Caco-2 (cell line): ENCODE measurements around the gene MCM10. TPM values are rescaled to one million over a fixed set of nuclear protein-coding genes. Genes with fewer than 3 reads are reported as not detected.
"Not testable (repeated sequence)": the region's sequence is repeated elsewhere in the genome, so short reads cannot be mapped to it uniquely, and the experiment has no call there.

Source experiments
- BruUV-seq: library from RNA; stranded (reverse); fragments of 400-500 nt; replicated peaks from 2 replicates; lab custom pipeline; 2021; lab: Mats Ljungman, UMichigan
- CTCF ChIA-PET: fragments of 300-600 bp; sonication (Branson Sonifier 250); formaldehyde crosslinking; loops from one replicate; lab custom pipeline; 2022; ENCODE audit warnings: antibody characterized with exemption; lab: Charles Lee
- POLR2A ChIA-PET: fragments of 300-600 bp; sonication (Branson Sonifier 250); formaldehyde crosslinking; loops from one replicate; lab custom pipeline; 2022; ENCODE audit warnings: antibody characterized with exemption; lab: Charles Lee
- DNase-seq, 2 experiments: peaks; one replicate each; pipeline versions ENCODE4 v3.0.0 to v3.0.0-alpha.2; 2020 to 2022
- H3K27me3 ChIP-seq: replicated peaks from 2 replicates; pipeline ENCODE4 v1.6.0; 2011; ENCODE audit warnings: low read length; ENCODE audit not compliant: control insufficient read depth, insufficient read depth
- H3K36me3 ChIP-seq: 2 replicates; pipeline ENCODE4 v1.5.1; 2011; ENCODE audit warnings: low read length; ENCODE audit not compliant: control insufficient read depth, insufficient read depth
- H3K4me1 ChIP-seq: fragments of 250-450 bp; sonication (Bioruptor Pico); 2 replicates; pipeline ENCODE4 v1.5.1; 2020; ENCODE audit warnings: mild to moderate bottlenecking
- H3K4me3 ChIP-seq: 2 replicates; pipeline ENCODE4 v1.5.1; 2011; ENCODE audit warnings: low read depth, mild to moderate bottlenecking, control low read depth, low read length
- H3K9me3 ChIP-seq: fragments of 250-450 bp; sonication (Bioruptor Pico); 2 replicates; pipeline ENCODE4 v1.5.1; 2020; ENCODE audit warnings: mild to moderate bottlenecking, moderate library complexity
- H3K27ac Mint-ChIP-seq: one replicate; pipeline ENCODE4 v1.8.0; 2022; ENCODE audit warnings: mixed read lengths; ENCODE audit not compliant: unreplicated experiment
- H3K27me3 Mint-ChIP-seq: one replicate; pipeline ENCODE4 v1.8.0; 2022; ENCODE audit warnings: mixed read lengths; ENCODE audit not compliant: insufficient read depth, unreplicated experiment
- H3K36me3 Mint-ChIP-seq: one replicate; pipeline ENCODE4 v1.8.0; 2022; ENCODE audit warnings: mild to moderate bottlenecking, mixed read lengths; ENCODE audit not compliant: insufficient read depth, unreplicated experiment
- H3K4me1 Mint-ChIP-seq: one replicate; pipeline ENCODE4 v1.8.0; 2022; ENCODE audit warnings: low read depth, mixed read lengths; ENCODE audit not compliant: unreplicated experiment
- H3K4me3 Mint-ChIP-seq: one replicate; pipeline ENCODE4 v1.8.0; 2022; ENCODE audit warnings: mild to moderate bottlenecking, moderate library complexity, mixed read lengths; ENCODE audit not compliant: unreplicated experiment
- H3K9me3 Mint-ChIP-seq: one replicate; pipeline ENCODE4 v1.8.0; 2022; ENCODE audit warnings: mixed read lengths; ENCODE audit not compliant: unreplicated experiment
- CTCF ChIP-seq, 2 experiments: fragments of 200-600 bp in 1 of 2; IDR thresholded peaks; 1 replicate in 1 of 2; 2 replicates in 1 of 2; pipeline versions ENCODE4 v1.5.1 to v1.8.0; 2011 to 2022; ENCODE audit warnings: antibody characterized with exemption in 1 of 2, control low read depth in 1 of 2, inconsistent platforms in 1 of 2, low read depth in 1 of 2, low read length in 1 of 2, mild to moderate bottlenecking in 1 of 2, moderate library complexity in 1 of 2; ENCODE audit not compliant: insufficient read depth in 1 of 2, severe bottlenecking in 1 of 2, unreplicated experiment in 1 of 2
- intact Hi-C: fragments of 100-400 bp; cut with micrococcal nuclease; formaldehyde crosslinking; loops from one replicate; pipeline ENCODE4 v1.10.0; 2022; ENCODE audit not compliant: unreplicated experiment
- total RNA-seq: library from RNA; stranded (reverse); gene quantifications from 2 replicates; pipeline ENCODE4 v1.2.3, GENCODE V29; 2022

The MCM10 gene
- total RNA-seq, 1 experiment from 2014 or later, result 55.0 TPM

- no TSS peak for BruUV-seq
- Mint-ChIP-seq H3K9me3 (no peaks in the 10 kb centered on the region), H3K27ac (no peak overlapping the region), H3K36me3 (peaks cover 3% of the 10 kb centered on the region), H3K4me1 (no peaks in the 10 kb centered on the region), H3K27me3 (no peaks in the 10 kb centered on the region), H3K4me3 (no peak overlapping the region)
- H3K9me3 ChIP-seq, result no peaks in the 10 kb centered on the region
- no peak overlapping the region for H3K4me3 ChIP-seq
- ChIA-PET POLR2A (no interaction called here), CTCF (no interaction called here)
- H3K4me1 ChIP-seq, result no peaks in the 10 kb centered on the region
- DNase-seq, result no peak
- no peak for TF ChIP-seq CTCF (IDR thresholded peaks at IDR 0.05; ENCODE audit: insufficient read depth in 1 of 2, low read depth in 1 of 2, low read length in 1 of 2, severe bottlenecking in 1 of 2, unreplicated experiment in 1 of 2)
- intact Hi-C loops, result no loop called here
- no peaks in the 10 kb centered on the region for H3K36me3 ChIP-seq
- no peaks in the 10 kb centered on the region for H3K27me3 ChIP-seq
These were observed 80.3 kb downstream of the MCM10 start for GRCh38 chr10:13241613-13242012.

GRCh38 chr10:13242260-13242659 is 80.9 kb downstream of the MCM10 start:
- CTCF ChIA-PET, H3K9me3 Mint-ChIP-seq, H3K4me1 Mint-ChIP-seq, H3K27ac Mint-ChIP-seq, H3K4me1 ChIP-seq, H3K27me3 ChIP-seq, H3K4me3 Mint-ChIP-seq, H3K36me3 Mint-ChIP-seq, H3K4me3 ChIP-seq, DNase-seq, H3K27me3 Mint-ChIP-seq, BruUV-seq, intact Hi-C loops, POLR2A ChIA-PET, H3K36me3 ChIP-seq, H3K9me3 ChIP-seq: not testable (repeated sequence)

- H3K9me3 Mint-ChIP-seq, result no peaks in the 10 kb centered on the region
- no TSS peak for BruUV-seq
- TF ChIP-seq CTCF (IDR thresholded peaks at IDR 0.05; ENCODE audit: insufficient read depth in 1 of 2, low read depth in 1 of 2, low read length in 1 of 2, severe bottlenecking in 1 of 2, unreplicated experiment in 1 of 2), result no peak
- no peak overlapping the region for H3K4me3 Mint-ChIP-seq
- H3K4me1 Mint-ChIP-seq, result no peaks in the 10 kb centered on the region
- H3K36me3 Mint-ChIP-seq, result no peaks in the 10 kb centered on the region
- H3K27ac Mint-ChIP-seq, result no peak overlapping the region
- Histone ChIP-seq H3K9me3 (no peaks in the 10 kb centered on the region), H3K27me3 (no peaks in the 10 kb centered on the region), H3K4me3 (no peak overlapping the region), H3K36me3 (no peaks in the 10 kb centered on the region), H3K4me1 (no peaks in the 10 kb centered on the region)
- intact Hi-C loops, result no loop called here
- DNase-seq, result no peak
- ChIA-PET CTCF (no interaction called here), POLR2A (no interaction called here)
- H3K27me3 Mint-ChIP-seq, result no peaks in the 10 kb centered on the region
These were observed 85.9 kb downstream of the MCM10 start for GRCh38 chr10:13247246-13247645.

- ChIA-PET POLR2A (no interaction called here), CTCF (no interaction called here)
- H3K4me3 ChIP-seq, result no peak overlapping the region
- H3K27me3 Mint-ChIP-seq, result no peaks in the 10 kb centered on the region
- no peaks in the 10 kb centered on the region for H3K36me3 ChIP-seq
- no peaks in the 10 kb centered on the region for H3K4me1 Mint-ChIP-seq
- no peaks in the 10 kb centered on the region for H3K4me1 ChIP-seq
- no peaks in the 10 kb centered on the region for H3K36me3 Mint-ChIP-seq
- no peak overlapping the region for H3K4me3 Mint-ChIP-seq
- no peaks in the 10 kb centered on the region for H3K27me3 ChIP-seq
- BruUV-seq, result no TSS peak
- H3K9me3 Mint-ChIP-seq, result no peaks in the 10 kb centered on the region
- no peak for DNase-seq
- no peaks in the 10 kb centered on the region for H3K9me3 ChIP-seq
- TF ChIP-seq CTCF (IDR thresholded peaks at IDR 0.05; ENCODE audit: insufficient read depth in 1 of 2, low read depth in 1 of 2, low read length in 1 of 2, severe bottlenecking in 1 of 2, unreplicated experiment in 1 of 2), result no peak
- no peak overlapping the region for H3K27ac Mint-ChIP-seq
- intact Hi-C loops, result no loop called here
These were observed 86.4 kb downstream of the MCM10 start for GRCh38 chr10:13247784-13248183.
